SK-N-MC (cell line): ENCODE results near the gene GRB14.

ENCODE experiments used
- FOXP2 ChIP-seq: optimal IDR thresholded peaks from 2 replicates; pipeline ENCODE3; 2011; ENCODE audit warnings: mild to moderate bottlenecking, moderate library complexity; ENCODE audit not compliant: insufficient read depth; ENCODE audit errors: extremely low read length, control extremely low read depth
- POLR2AphosphoS5 ChIP-seq: IDR thresholded peaks from 2 replicates; pipeline ENCODE4 v1.6.1; 2012; ENCODE audit warnings: mild to moderate bottlenecking, low read depth, low read length, borderline replicate concordance

GRCh38 chr2:164545484-164545883, 75.8 kb downstream of the GRB14 start:
- TF ChIP-seq POLR2AphosphoS5 (no peak), FOXP2 (no peak)
